Measurements from ENCODE around the gene NTM.

GRCh38 chr11:132205006-132205405 is 834.6 kb downstream of the NTM start:
- TF ChIP-seq CTCF (IDR thresholded peaks at IDR 0.05) (no peak), POLR2A (IDR thresholded peaks at IDR 0.05) (no peak)

Measured in uterus (tissue), 2 donors.